Panc1 (cell line): ENCODE measurements around the gene ANGPTL4. TPM values are rescaled to one million over a fixed set of nuclear protein-coding genes. Genes with fewer than 3 reads are reported as not detected.

Source experiments
- ATAC-seq: fragments of 200-7000 bp; cut with Tn5 transposase; 2 replicates; pipeline ENCODE4 v1.9.1; 2020; ENCODE audit warnings: mild to moderate bottlenecking, moderate library complexity
- BruUV-seq: library from RNA; stranded (reverse); fragments of 400-500 nt; replicated peaks from 2 replicates; lab custom pipeline; 2021; lab: Mats Ljungman, UMichigan
- CTCF ChIA-PET: fragments of 300-600 bp; sonication (Branson Sonifier 250); formaldehyde crosslinking; loops from one replicate; lab custom pipeline; 2022; ENCODE audit warnings: antibody characterized with exemption; lab: Charles Lee
- POLR2A ChIA-PET: fragments of 300-600 bp; sonication (Branson Sonifier 250); formaldehyde crosslinking; loops from one replicate; lab custom pipeline; 2022; ENCODE audit warnings: antibody characterized with exemption; lab: Charles Lee
- DNase-seq: peaks from one replicate; pipeline ENCODE4 v3.0.0-alpha.2; 2010; ENCODE audit warnings: low read depth, low spot score
- H3K27ac ChIP-seq: 2 replicates; pipeline ENCODE4 v1.5.1; 2011; ENCODE audit warnings: mild to moderate bottlenecking, low read length, inconsistent platforms
- H3K27me3 ChIP-seq: fragments of 200-500 bp; sonication (Bioruptor generic); 2 replicates; pipeline ENCODE4 v1.6.0; 2014; ENCODE audit warnings: low read length, inconsistent platforms; ENCODE audit not compliant: control insufficient read depth, insufficient read depth
- H3K36me3 ChIP-seq: fragments of 200-500 bp; sonication (Bioruptor generic); 2 replicates; pipeline ENCODE4 v1.5.1; 2014; ENCODE audit warnings: inconsistent platforms, mild to moderate bottlenecking, low read length, moderate library complexity; ENCODE audit not compliant: control insufficient read depth, insufficient read depth
- H3K4me1 ChIP-seq: 2 replicates; pipeline ENCODE4 v1.5.1; 2011; ENCODE audit warnings: inconsistent platforms, mild to moderate bottlenecking, low read length, moderate library complexity; ENCODE audit not compliant: control insufficient read depth, insufficient read depth
- H3K4me3 ChIP-seq, 2 experiments: 2 replicates each; pipeline ENCODE4 v1.5.1; 2011 to 2012; ENCODE audit warnings: low read depth in 2 of 2, low read length in 2 of 2, mild to moderate bottlenecking in 2 of 2, inconsistent platforms in 1 of 2, moderate library complexity in 1 of 2
- H3K9me3 ChIP-seq: fragments of 200-500 bp; sonication (Bioruptor generic); 2 replicates; pipeline ENCODE4 v1.5.1; 2014; ENCODE audit warnings: low read depth, mild to moderate bottlenecking, inconsistent platforms, low read length, moderate library complexity; ENCODE audit not compliant: control insufficient read depth, insufficient read depth
- CTCF ChIP-seq: fragments of 450-650 bp; IDR thresholded peaks from 2 replicates; pipeline ENCODE4 v1.5.1; 2017; ENCODE audit warnings: mild to moderate bottlenecking
- POLR2AphosphoS5 ChIP-seq: IDR thresholded peaks from 2 replicates; pipeline ENCODE4 v1.6.1; 2012; ENCODE audit warnings: mild to moderate bottlenecking, low read depth, low read length, moderate library complexity
- REST ChIP-seq, 2 experiments: IDR thresholded peaks; 2 replicates each; pipeline ENCODE4 v1.6.1; 2011 to 2012; ENCODE audit warnings: low read depth in 2 of 2, control low read depth in 1 of 2, low read length in 1 of 2, mild to moderate bottlenecking in 1 of 2, moderate library complexity in 1 of 2; ENCODE audit not compliant: insufficient read depth in 1 of 2
- SIN3A ChIP-seq: IDR thresholded peaks from 2 replicates; pipeline ENCODE4 v1.6.1; 2012; ENCODE audit warnings: low read depth, mild to moderate bottlenecking, low read length, moderate library complexity, borderline replicate concordance; ENCODE audit not compliant: insufficient read depth
- TCF7L2 ChIP-seq: IDR thresholded peaks from 2 replicates; pipeline ENCODE4 v1.6.1; 2011; ENCODE audit warnings: mild to moderate bottlenecking, low read depth, low read length, inconsistent platforms
- in situ Hi-C: cut with HindIII; loops from 2 replicates; pipeline ENCODE4 v1.10.0; 2016; ENCODE audit warnings: low sequenced_read_pairs, low pct_unique_long_range_greater_than_20kb
- intact Hi-C: fragments of 100-400 bp; cut with micrococcal nuclease; formaldehyde crosslinking; loops from one replicate; pipeline ENCODE4 v1.10.0; 2022; ENCODE audit not compliant: unreplicated experiment
- total RNA-seq: library from RNA; stranded (reverse); gene quantifications from one replicate; pipeline ENCODE4 v1.2.1, GENCODE V29; 2021; ENCODE audit not compliant: unreplicated experiment

The ANGPTL4 gene
- total RNA-seq, 1 experiment from 2014 or later = 46.6 TPM

- no peak overlapping the region; the same call in 1 of the 2 replicates for H3K27ac ChIP-seq
- H3K9me3 ChIP-seq = no peaks in the 10 kb centered on the region
- intact Hi-C loops (no loop called here), in situ Hi-C loops (no loop called here)
- ATAC-seq = no peak
- BruUV-seq = no TSS peak
- H3K36me3 ChIP-seq = no peaks in the 10 kb centered on the region; the same call in 1 of the 2 replicates
- no peak for DNase-seq
- POLR2A ChIA-PET = no interaction called here
- no peaks in the 10 kb centered on the region for H3K27me3 ChIP-seq
- CTCF ChIA-PET = no interaction called here
- H3K4me3 ChIP-seq = no peak overlapping the region
- TF ChIP-seq TCF7L2 (no peak), SIN3A (no peak), REST (IDR thresholded peaks at IDR 0.05; ENCODE audit: insufficient read depth in 1 of 2, low read depth in 2 of 2, low read length in 1 of 2) (no peak), CTCF (no peak), POLR2AphosphoS5 (no peak)
- peaks cover 32% of the 10 kb centered on the region for H3K4me1 ChIP-seq
These were observed 24.6 kb downstream of the ANGPTL4 start for GRCh38 chr19:8388612-8388958.

GRCh38 chr19:8389891-8390616 lies 26.1 kb downstream of the ANGPTL4 start, which contains the start of gene RAB11B:
Gene RAB11B, plus strand, starts transcription at chr19:8390360. Its CDS starts 57 bp downstream, at chr19:8390417.
- in situ Hi-C loops = no loop called here
- CTCF ChIA-PET = no interaction called here
- DNase-seq = peak; percentile 99
- ATAC-seq = peak; percentile 92
- intact Hi-C loops = no loop called here
- Histone ChIP-seq H3K36me3 (no peaks in the 10 kb centered on the region; the same call in 1 of the 2 replicates), H3K4me1 (peaks cover 44% of the 10 kb centered on the region), H3K27me3 (no peaks in the 10 kb centered on the region), H3K27ac (peak within 1 kb of the TSS; percentile 85), H3K4me3 (peak within 1 kb of the TSS; percentile 61 to 80), H3K9me3 (no peaks in the 10 kb centered on the region)
- POLR2A ChIA-PET = interaction anchor here (0.7 to 1.2 kb wide), 4 partner anchors 9 to 305 kb away, joined by 3 to 8 read pairs (median 4); no protein-coding TSS in a partner anchor
- BruUV-seq = no TSS peak
- TF ChIP-seq SIN3A = 0 out of 2 replicates have a peak, but pooled peaks have one; percentile 16
- TF ChIP-seq TCF7L2 = peak; percentile 60
- no peak; the same call in 1 of the 2 replicates for TF ChIP-seq POLR2AphosphoS5
- no peak for TF ChIP-seq CTCF
- TF ChIP-seq REST (IDR thresholded peaks at IDR 0.05; ENCODE audit: insufficient read depth in 1 of 2, low read depth in 2 of 2, low read length in 1 of 2) = no peak
